ENCODE results near the gene P3H1. TPM values are rescaled to one million over a fixed set of nuclear protein-coding genes. Genes with fewer than 3 reads are reported as not detected.
"Not testable (repeated sequence)": the region's sequence is repeated elsewhere in the genome, so short reads cannot be mapped to it uniquely, and the experiment has no call there.

Gene P3H1, protein sequence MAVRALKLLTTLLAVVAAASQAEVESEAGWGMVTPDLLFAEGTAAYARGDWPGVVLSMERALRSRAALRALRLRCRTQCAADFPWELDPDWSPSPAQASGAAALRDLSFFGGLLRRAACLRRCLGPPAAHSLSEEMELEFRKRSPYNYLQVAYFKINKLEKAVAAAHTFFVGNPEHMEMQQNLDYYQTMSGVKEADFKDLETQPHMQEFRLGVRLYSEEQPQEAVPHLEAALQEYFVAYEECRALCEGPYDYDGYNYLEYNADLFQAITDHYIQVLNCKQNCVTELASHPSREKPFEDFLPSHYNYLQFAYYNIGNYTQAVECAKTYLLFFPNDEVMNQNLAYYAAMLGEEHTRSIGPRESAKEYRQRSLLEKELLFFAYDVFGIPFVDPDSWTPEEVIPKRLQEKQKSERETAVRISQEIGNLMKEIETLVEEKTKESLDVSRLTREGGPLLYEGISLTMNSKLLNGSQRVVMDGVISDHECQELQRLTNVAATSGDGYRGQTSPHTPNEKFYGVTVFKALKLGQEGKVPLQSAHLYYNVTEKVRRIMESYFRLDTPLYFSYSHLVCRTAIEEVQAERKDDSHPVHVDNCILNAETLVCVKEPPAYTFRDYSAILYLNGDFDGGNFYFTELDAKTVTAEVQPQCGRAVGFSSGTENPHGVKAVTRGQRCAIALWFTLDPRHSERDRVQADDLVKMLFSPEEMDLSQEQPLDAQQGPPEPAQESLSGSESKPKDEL
- 61.5 and 62.3 TPM in 2 replicates for total RNA-seq (2014; rRNA removed; shearing (Covaris generic))
- polyA plus RNA-seq (2015; cell fraction: cytosol; rRNA removed) = 46.6 and 48.3 TPM in 2 replicates
- 178 and 222 TPM in 2 replicates for polyA plus RNA-seq (2015; cell fraction: nucleus; rRNA removed)

DNA sequence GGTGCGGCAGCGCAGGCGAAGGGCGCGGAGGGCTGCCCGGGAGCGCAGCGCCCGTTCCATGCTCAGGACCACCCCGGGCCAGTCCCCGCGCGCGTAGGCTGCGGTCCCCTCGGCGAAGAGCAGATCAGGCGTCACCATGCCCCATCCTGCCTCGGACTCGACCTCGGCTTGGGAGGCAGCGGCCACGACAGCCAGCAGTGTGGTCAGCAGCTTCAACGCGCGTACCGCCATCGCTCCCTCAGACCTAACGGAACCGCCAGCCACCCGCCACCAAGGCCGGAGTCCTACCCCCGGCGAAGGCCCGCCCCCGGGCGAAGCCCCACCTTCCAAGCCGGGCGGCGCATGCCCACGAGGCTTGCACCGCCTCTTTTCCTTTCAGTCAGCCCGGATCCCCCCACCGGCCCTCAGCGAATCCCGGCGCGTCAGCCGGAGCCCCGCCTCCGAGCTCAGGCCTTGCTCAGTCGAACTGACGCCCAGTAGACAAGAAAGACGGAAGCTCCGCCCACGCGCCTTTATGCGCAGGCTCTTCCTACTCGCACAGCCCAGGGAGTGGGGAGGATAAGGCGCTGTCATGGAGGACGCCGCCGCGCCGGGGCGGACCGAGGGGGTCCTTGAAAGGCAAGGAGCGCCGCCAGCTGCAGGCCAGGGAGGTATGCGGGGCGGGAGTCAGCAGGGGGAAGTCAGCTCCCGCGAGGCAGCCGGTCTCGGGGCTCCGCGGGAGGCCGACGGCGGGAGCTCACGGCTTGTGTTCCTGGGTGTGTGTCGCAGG, at the start of gene P3H1, which contains the start of gene C1orf50:
Gene P3H1, minus strand, starts transcription at position 288 of the 769 bp plus-strand sequence. Its CDS starts 57 bp downstream, at position 231.
Gene C1orf50, plus strand, starts transcription at position 509 of the 769 bp plus-strand sequence. Its CDS starts 63 bp downstream, at position 572.
- peak; percentile 99 for DNase-seq (ENCODE audit: low read depth)

- DNase-seq (ENCODE audit: low read depth) = peak; percentile 5
Measured at GRCh38 chr1:42815941-42816584, 49.2 kb upstream of the P3H1 start.

DNA sequence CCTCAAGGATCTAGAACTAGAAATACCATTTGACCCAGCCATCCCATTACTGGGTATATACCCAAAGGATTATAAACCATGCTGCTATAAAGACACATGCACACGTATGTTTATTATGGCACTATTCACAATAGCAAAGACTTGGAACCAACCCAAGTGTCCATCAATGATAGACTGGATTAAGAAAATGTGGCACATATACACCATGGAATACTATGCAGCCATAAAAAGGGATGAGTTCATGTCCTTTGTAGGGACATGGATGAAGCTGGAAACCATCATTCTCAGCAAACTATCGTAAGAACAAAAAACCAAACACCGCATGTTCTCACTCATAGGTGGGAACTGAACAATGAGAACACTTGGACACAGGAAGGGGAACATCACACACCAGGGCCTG, 48.0 kb upstream of the P3H1 start:
- not testable (repeated sequence) for DNase-seq (ENCODE audit: low read depth)

- DNase-seq (ENCODE audit: low read depth) = no peak
Measured at GRCh38 chr1:42807056-42807668, 40.3 kb upstream of the P3H1 start.

- no peak for DNase-seq (ENCODE audit: low read depth)
Measured at GRCh38 chr1:42806593-42806992, 39.8 kb upstream of the P3H1 start.

- no peak for DNase-seq (ENCODE audit: low read depth)
Measured at GRCh38 chr1:42806171-42806570, 39.3 kb upstream of the P3H1 start.

- no peak for DNase-seq (ENCODE audit: low read depth)
Measured at GRCh38 chr1:42801832-42802473, 35.1 kb upstream of the P3H1 start.

DNA sequence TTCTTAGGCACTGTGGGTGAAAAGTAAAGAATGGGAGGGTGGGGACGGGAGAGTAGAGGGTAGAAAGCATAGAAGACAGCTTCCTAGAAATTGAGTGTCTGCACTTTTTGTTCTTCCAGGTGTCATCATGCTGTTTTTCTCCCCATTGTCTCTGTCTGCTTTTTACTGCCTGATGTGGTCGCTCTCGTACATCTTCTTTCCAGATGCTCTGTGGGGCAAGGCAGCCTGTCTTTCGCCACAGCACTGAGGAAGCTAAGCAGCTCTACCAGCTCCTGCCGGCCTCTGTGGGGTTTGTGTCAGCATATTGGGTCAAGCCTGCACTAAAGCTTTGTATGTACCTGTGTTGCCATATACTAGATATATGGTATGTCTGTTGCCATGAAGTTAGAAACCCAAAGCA, 31.2 kb upstream of the P3H1 start:
- no peak for DNase-seq (ENCODE audit: low read depth)

GRCh38 chr1:42797414-42797813, 30.6 kb upstream of the P3H1 start:
- no peak for DNase-seq (ENCODE audit: low read depth)

DNA sequence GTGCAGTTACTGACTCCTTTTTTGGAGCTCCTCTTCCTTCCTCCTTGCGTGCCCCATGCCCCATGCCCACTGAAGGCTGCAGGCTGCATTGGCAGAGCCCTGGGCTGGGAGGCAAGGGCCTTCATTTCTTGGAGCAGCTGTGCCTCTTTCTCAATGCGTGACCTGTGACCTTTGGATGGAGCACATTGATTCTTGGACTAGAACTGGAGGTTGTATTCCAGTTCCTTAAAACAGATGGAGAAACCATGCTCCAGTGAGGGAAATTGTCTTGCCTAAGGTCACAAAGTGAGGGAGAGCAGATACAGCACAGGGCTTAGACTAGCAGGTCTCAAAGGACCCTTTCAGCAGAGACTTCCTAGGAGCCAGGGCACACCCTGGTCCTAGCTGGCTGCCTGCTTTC, 27.0 kb upstream of the P3H1 start:
- no peak for DNase-seq (ENCODE audit: low read depth)

- DNase-seq (ENCODE audit: low read depth) = no peak
Measured at GRCh38 chr1:42788021-42788420, 21.2 kb upstream of the P3H1 start.

GRCh38 chr1:42786097-42786496, 19.3 kb upstream of the P3H1 start:
- DNase-seq (ENCODE audit: low read depth) = no peak

GRCh38 chr1:42784946-42785693, 18.3 kb upstream of the P3H1 start, which contains the start of gene TMEM269:
TSS of gene TMEM269 (plus strand) at chr1:42784991. CDS start at chr1:42789894, 4,903 bp downstream.
- no peak for DNase-seq (ENCODE audit: low read depth)

GRCh38 chr1:42784547-42784945, 17.7 kb upstream of the P3H1 start:
- DNase-seq (ENCODE audit: low read depth) = no peak

GRCh38 chr1:42783092-42783491, 16.3 kb upstream of the P3H1 start:
- no peak for DNase-seq (ENCODE audit: low read depth)

GRCh38 chr1:42780176-42780575, 13.3 kb upstream of the P3H1 start:
- no peak for DNase-seq (ENCODE audit: low read depth)

GRCh38 chr1:42779725-42780124, 12.9 kb upstream of the P3H1 start:
- no peak for DNase-seq (ENCODE audit: low read depth)

- no peak for DNase-seq (ENCODE audit: low read depth)
Measured at GRCh38 chr1:42777852-42778251, 11.0 kb upstream of the P3H1 start.

DNA sequence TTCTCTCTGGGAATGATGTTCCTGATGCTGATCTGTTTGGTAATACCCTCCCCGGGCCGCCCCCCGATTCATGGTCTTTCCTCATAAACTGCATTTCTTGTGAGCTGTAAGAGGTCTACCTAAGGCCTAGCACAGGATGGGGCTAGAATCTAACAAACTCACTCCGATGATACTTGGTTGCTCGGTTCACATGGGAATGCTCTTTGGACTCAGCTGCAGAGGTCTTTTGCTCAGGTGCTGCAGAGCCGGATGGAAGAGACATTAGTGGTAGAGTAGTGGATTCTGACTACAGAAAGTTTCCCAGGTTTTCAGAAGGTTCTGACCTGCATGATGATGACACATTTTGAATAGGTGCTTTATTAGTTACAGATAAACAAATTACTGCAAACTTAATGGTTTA, 9.7 kb upstream of the P3H1 start:
- DNase-seq (ENCODE audit: low read depth) = no peak

Data from HT1080 (cell line).